Parathyroid adenoma (tissue), 2 donors: ENCODE results near the gene HMCES.

Experiments
- H2AFZ ChIP-seq: fragments of 300-600 bp; sonication (generic); one replicate; pipeline ENCODE4 v1.7.0; 2017; ENCODE audit warnings: antibody characterized with exemption, mild to moderate bottlenecking
- H3K27ac ChIP-seq: fragments of 300-600 bp; sonication (generic); one replicate; pipeline ENCODE4 v1.7.0; 2017
- H3K27me3 ChIP-seq: fragments of 300-600 bp; sonication (generic); one replicate; pipeline ENCODE4 v1.7.0; 2017; ENCODE audit warnings: low read length; ENCODE audit not compliant: control insufficient read depth, insufficient read depth
- H3K36me3 ChIP-seq: fragments of 300-600 bp; sonication (generic); one replicate; pipeline ENCODE4 v1.7.0; 2017; ENCODE audit warnings: low read length; ENCODE audit not compliant: control insufficient read depth, insufficient read depth
- H3K4me1 ChIP-seq: fragments of 300-600 bp; sonication (generic); one replicate; pipeline ENCODE4 v1.7.0; 2017; ENCODE audit warnings: control low read depth
- H3K4me2 ChIP-seq: fragments of 300-600 bp; sonication (generic); one replicate; pipeline ENCODE4 v1.7.0; 2017; ENCODE audit warnings: low read length
- H3K4me3 ChIP-seq: fragments of 300-600 bp; sonication (generic); one replicate; pipeline ENCODE4 v1.7.0; 2017; ENCODE audit warnings: low read depth, low read length
- H3K79me2 ChIP-seq: fragments of 300-600 bp; sonication (generic); one replicate; pipeline ENCODE4 v1.7.0; 2017; ENCODE audit warnings: control low read depth
- H3K9ac ChIP-seq: fragments of 300-600 bp; sonication (generic); one replicate; pipeline ENCODE4 v1.7.0; 2017; ENCODE audit warnings: mild to moderate bottlenecking
- H3K9me3 ChIP-seq: fragments of 300-600 bp; sonication (generic); one replicate; pipeline ENCODE4 v1.7.0; 2017; ENCODE audit warnings: low read length; ENCODE audit not compliant: control insufficient read depth
- TF ChIP-seq, protein P1 (sequence below): fragments of 300-600 bp; sonication (generic); IDR thresholded peaks from one replicate; pipeline ENCODE4 v1.7.0; 2017; ENCODE audit warnings: antibody characterized with exemption, mild to moderate bottlenecking
- donor health status: primary hyperparathyroidism.

The HMCES gene

DNA sequence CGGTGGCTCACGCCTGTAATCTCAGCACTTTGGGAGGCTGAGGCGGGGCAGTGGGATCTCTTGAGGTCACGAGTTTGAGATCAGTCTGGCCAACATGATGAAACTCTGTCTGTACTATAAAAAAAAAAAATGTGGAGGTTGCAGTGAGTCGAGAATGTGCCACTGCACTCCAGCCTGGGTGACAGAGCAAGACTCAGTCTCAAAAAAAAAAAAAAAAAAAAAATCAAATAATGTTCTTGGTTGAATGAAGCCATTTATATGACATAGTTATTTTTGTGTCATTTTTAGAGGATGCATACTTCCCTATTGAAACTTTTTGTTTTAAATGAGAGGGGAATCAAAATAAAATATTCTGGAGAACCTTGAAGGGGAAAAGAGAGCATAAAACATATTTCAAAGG, 3.1 kb downstream of the HMCES start:
- peaks cover 14% of the 10 kb centered on the region for H3K79me2 ChIP-seq
- H3K4me1 ChIP-seq = no peaks in the 10 kb centered on the region
- H3K27ac ChIP-seq = no peak overlapping the region
- no peak overlapping the region for H3K9ac ChIP-seq
- no peaks in the 10 kb centered on the region for H3K36me3 ChIP-seq
- TF ChIP-seq, protein P1, sequence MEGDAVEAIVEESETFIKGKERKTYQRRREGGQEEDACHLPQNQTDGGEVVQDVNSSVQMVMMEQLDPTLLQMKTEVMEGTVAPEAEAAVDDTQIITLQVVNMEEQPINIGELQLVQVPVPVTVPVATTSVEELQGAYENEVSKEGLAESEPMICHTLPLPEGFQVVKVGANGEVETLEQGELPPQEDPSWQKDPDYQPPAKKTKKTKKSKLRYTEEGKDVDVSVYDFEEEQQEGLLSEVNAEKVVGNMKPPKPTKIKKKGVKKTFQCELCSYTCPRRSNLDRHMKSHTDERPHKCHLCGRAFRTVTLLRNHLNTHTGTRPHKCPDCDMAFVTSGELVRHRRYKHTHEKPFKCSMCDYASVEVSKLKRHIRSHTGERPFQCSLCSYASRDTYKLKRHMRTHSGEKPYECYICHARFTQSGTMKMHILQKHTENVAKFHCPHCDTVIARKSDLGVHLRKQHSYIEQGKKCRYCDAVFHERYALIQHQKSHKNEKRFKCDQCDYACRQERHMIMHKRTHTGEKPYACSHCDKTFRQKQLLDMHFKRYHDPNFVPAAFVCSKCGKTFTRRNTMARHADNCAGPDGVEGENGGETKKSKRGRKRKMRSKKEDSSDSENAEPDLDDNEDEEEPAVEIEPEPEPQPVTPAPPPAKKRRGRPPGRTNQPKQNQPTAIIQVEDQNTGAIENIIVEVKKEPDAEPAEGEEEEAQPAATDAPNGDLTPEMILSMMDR = no peak
- no peak overlapping the region for H3K4me2 ChIP-seq
- no peak overlapping the region for H3K4me3 ChIP-seq
- no peak overlapping the region for H2AFZ ChIP-seq
- H3K9me3 ChIP-seq = no peaks in the 10 kb centered on the region
- H3K27me3 ChIP-seq = no peaks in the 10 kb centered on the region

DNA sequence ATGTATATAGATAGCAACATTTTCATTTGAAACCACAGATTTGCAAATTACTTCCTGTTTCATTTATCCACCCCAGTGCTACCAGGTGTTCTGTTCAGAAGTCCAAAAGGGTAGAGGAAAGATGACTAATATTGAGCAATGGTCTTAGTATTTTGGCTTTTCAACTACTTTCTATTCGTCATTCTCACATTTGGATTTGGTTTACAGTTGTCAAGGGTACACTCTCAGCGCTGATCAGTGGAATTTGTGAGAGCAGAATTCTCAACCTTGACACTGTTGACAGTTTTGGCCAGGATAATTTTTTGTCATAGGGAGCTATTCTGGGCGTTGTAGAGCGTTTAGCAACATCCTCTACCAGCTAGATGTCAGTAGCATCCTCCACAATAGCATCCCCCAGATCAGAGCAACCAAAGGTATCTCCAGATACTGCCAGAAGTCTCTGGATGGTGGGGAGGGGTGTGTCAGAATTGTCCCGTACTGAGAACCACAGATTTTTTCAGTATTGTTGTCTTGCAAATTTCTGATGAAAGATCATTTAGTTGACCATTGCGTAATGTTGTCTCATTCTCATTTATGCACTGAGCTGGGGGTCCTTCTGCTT, 4.2 kb downstream of the HMCES start:
- Histone ChIP-seq H3K4me3 (no peak overlapping the region), H3K9me3 (no peaks in the 10 kb centered on the region), H3K36me3 (no peaks in the 10 kb centered on the region), H3K27me3 (no peaks in the 10 kb centered on the region), H3K79me2 (peaks cover 13% of the 10 kb centered on the region), H3K4me1 (no peaks in the 10 kb centered on the region), H2AFZ (no peak overlapping the region), H3K27ac (no peak overlapping the region), H3K9ac (no peak overlapping the region), H3K4me2 (no peak overlapping the region)
- TF ChIP-seq, protein P1 = no peak

DNA sequence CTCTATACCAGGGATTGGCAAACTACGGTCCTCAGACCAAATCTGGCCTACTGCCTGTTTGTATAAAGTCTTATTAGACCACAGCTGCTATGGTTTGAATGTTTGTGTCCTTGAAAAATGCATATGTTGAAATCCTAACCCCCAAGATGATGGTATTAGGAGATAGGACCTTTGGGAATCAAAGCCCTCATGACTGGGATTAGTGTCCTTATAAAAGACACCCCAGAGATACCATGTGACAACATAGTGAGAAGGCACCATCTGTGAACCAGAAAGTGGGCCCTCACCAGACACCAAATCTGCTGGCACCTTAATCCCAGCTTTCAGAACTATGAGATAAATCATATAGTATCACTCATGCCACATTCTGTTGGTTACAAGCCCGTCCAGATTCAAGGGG, 7.4 kb downstream of the HMCES start:
- Histone ChIP-seq H3K79me2 (peaks cover 6% of the 10 kb centered on the region), H3K4me3 (no peak overlapping the region), H3K4me1 (no peaks in the 10 kb centered on the region), H3K27me3 (no peaks in the 10 kb centered on the region), H3K4me2 (no peak overlapping the region), H3K36me3 (no peaks in the 10 kb centered on the region), H2AFZ (no peak overlapping the region), H3K9ac (no peak overlapping the region), H3K27ac (no peak overlapping the region), H3K9me3 (no peaks in the 10 kb centered on the region)
- TF ChIP-seq, protein P1 = no peak

DNA sequence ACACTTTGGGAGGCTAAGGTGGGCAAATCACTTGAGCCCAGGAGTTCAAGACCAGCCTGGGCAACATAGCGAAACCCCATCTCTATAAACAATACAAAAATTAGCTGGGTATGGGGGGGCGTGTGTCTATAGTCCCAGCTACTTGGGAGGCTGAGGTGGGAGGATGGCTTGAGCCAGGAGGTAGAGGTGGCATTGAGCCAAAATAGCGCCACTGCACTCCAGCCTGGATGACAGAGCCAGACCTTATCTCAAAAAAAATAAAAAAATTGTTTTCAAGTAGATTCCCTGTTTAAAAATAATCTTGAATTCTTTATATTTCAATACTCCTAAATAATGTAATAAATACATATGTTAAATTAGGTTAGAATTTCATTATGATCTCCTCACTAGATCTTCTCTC, 9.8 kb downstream of the HMCES start:
- Histone ChIP-seq H3K27me3 (no peaks in the 10 kb centered on the region), H3K4me3 (no peak overlapping the region), H3K9ac (no peak overlapping the region), H3K4me1 (no peaks in the 10 kb centered on the region), H2AFZ (no peak overlapping the region), H3K27ac (no peak overlapping the region), H3K9me3 (no peaks in the 10 kb centered on the region), H3K4me2 (no peak overlapping the region), H3K79me2 (peaks cover 6% of the 10 kb centered on the region), H3K36me3 (no peaks in the 10 kb centered on the region)
- TF ChIP-seq, protein P1 = no peak

DNA sequence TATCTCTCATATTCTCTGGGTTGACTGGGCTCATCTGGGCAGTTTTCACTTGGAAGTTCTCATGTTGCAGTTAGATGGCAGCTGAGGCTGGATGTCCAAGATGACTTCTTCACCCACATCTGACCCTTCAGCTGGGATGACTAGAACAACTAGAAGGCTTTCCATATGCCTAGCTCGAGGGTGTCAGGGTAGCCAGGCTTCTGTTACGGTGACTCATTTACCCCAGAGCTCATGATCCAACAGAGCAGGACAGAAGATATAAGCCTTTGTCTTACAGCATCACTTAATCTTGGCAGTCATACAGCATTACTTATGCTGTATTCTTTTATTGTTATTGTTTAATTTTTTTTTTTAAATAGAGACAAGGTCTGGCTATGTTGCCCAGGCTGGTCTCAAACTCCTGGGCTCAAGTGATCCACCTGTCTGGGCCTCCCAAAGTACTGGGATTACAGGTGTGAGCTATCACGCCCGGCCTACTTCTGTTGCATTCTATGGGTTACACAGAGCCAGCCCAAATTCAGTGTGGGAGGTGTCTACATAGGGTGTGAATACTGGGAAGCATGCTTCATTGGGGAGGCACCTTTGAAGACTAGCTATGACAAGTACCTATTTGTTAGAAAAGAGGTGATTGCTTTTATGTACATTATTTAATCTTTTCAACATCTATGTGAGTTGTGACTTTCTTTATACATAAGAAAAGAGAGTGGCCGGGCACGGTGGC, 10.7 kb downstream of the HMCES start:
- no peak overlapping the region for H3K27ac ChIP-seq
- TF ChIP-seq, protein P1 = no peak
- H3K9me3 ChIP-seq = no peaks in the 10 kb centered on the region
- H3K27me3 ChIP-seq = no peaks in the 10 kb centered on the region
- H2AFZ ChIP-seq = no peak overlapping the region
- no peaks in the 10 kb centered on the region for H3K4me1 ChIP-seq
- no peaks in the 10 kb centered on the region for H3K36me3 ChIP-seq
- no peak overlapping the region for H3K4me2 ChIP-seq
- H3K4me3 ChIP-seq = no peak overlapping the region
- H3K79me2 ChIP-seq = peaks cover 6% of the 10 kb centered on the region
- H3K9ac ChIP-seq = no peak overlapping the region
